HG03103 (cell line): ENCODE results near the gene NFYB.
"Not testable (repeated sequence)": the region's sequence is repeated elsewhere in the genome, so short reads cannot be mapped to it uniquely, and the experiment has no call there.

Experiments used
- ATAC-seq: cut with Tn5 transposase; IDR thresholded peaks from one replicate; pipeline ENCODE4 v1.9.1; 2021; ENCODE audit warnings: low read depth; ENCODE audit not compliant: unreplicated experiment

The NFYB gene

GRCh38 chr12:104122298-104122697, 15.7 kb downstream of the NFYB start:
- no peak for ATAC-seq

GRCh38 chr12:104121001-104121400, 17.0 kb downstream of the NFYB start:
- no peak for ATAC-seq

- ATAC-seq: no peak
Observed at GRCh38 chr12:104115587-104115975, 22.4 kb downstream of the NFYB start.

GRCh38 chr12:104114834-104115586, 23.0 kb downstream of the NFYB start:
- not testable (repeated sequence) for ATAC-seq

- ATAC-seq: no peak
Observed at GRCh38 chr12:104109446-104110271, 28.4 kb downstream of the NFYB start.

GRCh38 chr12:104108755-104109445, 29.1 kb downstream of the NFYB start:
- no peak for ATAC-seq

GRCh38 chr12:104106965-104107364, 31.0 kb downstream of the NFYB start:
- ATAC-seq: no peak

GRCh38 chr12:104105461-104105860, 32.5 kb downstream of the NFYB start:
- no peak for ATAC-seq

- no peak for ATAC-seq
Observed at GRCh38 chr12:104097954-104098353, 40.1 kb downstream of the NFYB start.

- no peak for ATAC-seq
Observed at GRCh38 chr12:104095289-104095688, 42.7 kb downstream of the NFYB start.

- no peak for ATAC-seq
Observed at GRCh38 chr12:104094284-104094683, 43.7 kb downstream of the NFYB start.

GRCh38 chr12:104091136-104091535, 46.9 kb downstream of the NFYB start:
- no peak for ATAC-seq

- ATAC-seq: no peak
Observed at GRCh38 chr12:104090685-104091084, 47.3 kb downstream of the NFYB start.

- peak; percentile 84 for ATAC-seq
Observed at GRCh38 chr12:104083769-104084475, 54.1 kb downstream of the NFYB start.

GRCh38 chr12:104080764-104081163, 57.2 kb downstream of the NFYB start:
- ATAC-seq: no peak

- no peak for ATAC-seq
Observed at GRCh38 chr12:104079024-104079423, 59.0 kb downstream of the NFYB start.

GRCh38 chr12:104073699-104074098, 64.3 kb downstream of the NFYB start:
- ATAC-seq: no peak

GRCh38 chr12:104072099-104072498, 65.9 kb downstream of the NFYB start:
- no peak for ATAC-seq
